Breast epithelium (tissue), 4 donors: ENCODE measurements around the gene HPCA. TPM values are rescaled to one million over a fixed set of nuclear protein-coding genes. Genes with fewer than 3 reads are reported as not detected.
A peak's percentile ranks its signal among the peaks of the same experiment; 100 is the strongest.

ENCODE experiments used
- DNase-seq, 2 donors: peaks; one replicate each; pipeline ENCODE4 v3.0.0-alpha.2; 2019; ENCODE audit warnings: low spot score in 2 of 2
- H3K27ac ChIP-seq, 2 donors: fragments of 200-600 bp; sonication (generic) in 1 of 2; one replicate each; pipeline ENCODE4 v1.5.1; 2016 to 2019; ENCODE audit warnings: mild to moderate bottlenecking in 1 of 2
- H3K27me3 ChIP-seq, 2 donors: fragments of 200-600 bp; sonication (generic) in 1 of 2; one replicate each; pipeline versions ENCODE4 v1.5.1 to v1.6.0; 2017 to 2019; ENCODE audit warnings: control low read depth in 1 of 2, mild to moderate bottlenecking in 1 of 2
- H3K36me3 ChIP-seq: fragments of 200-600 bp; one replicate; pipeline ENCODE4 v1.5.1; 2019
- H3K4me1 ChIP-seq, 2 donors: fragments of 200-600 bp; sonication (generic); one replicate each; pipeline ENCODE4 v1.5.1; 2016 to 2019; ENCODE audit warnings: control low read depth in 1 of 2
- H3K4me3 ChIP-seq, 3 donors: fragments of 200-600 bp; sonication (generic); 1 replicate in 2 of 3; 2 replicates in 1 of 3; pipeline ENCODE4 v1.5.1; 2016 to 2019; ENCODE audit warnings: mild to moderate bottlenecking in 3 of 3, moderate library complexity in 2 of 3
- H3K9me3 ChIP-seq, 2 donors: fragments of 200-600 bp; sonication (generic) in 1 of 2; one replicate each; pipeline ENCODE4 v1.5.1; 2016 to 2019; ENCODE audit warnings: control low read depth in 1 of 2
- POLR2A ChIP-seq: fragments of 450-650 bp; IDR thresholded peaks from one replicate; pipeline ENCODE4 v1.6.1; 2016; ENCODE audit warnings: antibody characterized with exemption, mild to moderate bottlenecking, moderate library complexity
- POLR2AphosphoS5 ChIP-seq, 3 donors: sonication (generic); formaldehyde crosslinking; IDR thresholded peaks; one replicate each; pipeline ENCODE4 v1.6.1; 2017; ENCODE audit warnings: antibody characterized with exemption in 3 of 3
- intact Hi-C: fragments of 100-400 bp; cut with DNase I; formaldehyde crosslinking; loops from one replicate; pipeline ENCODE4 v1.15.1; 2023; ENCODE audit warnings: low total_unique reads
- total RNA-seq, 3 donors: library from RNA; depleted of rRNA; stranded (reverse); fragments of >200 nt; gene quantifications; one replicate each; pipeline ENCODE4 v1.1.0, GENCODE V29; 2016
- TF ChIP-seq, protein P1 (sequence below), 3 donors: fragments of 450-650 bp; IDR thresholded peaks; one replicate each; pipeline ENCODE4 v1.5.1; 2016 to 2017; ENCODE audit warnings: antibody characterized with exemption in 3 of 3, mild to moderate bottlenecking in 3 of 3, moderate library complexity in 3 of 3

HPCA gene
- total RNA-seq, 3 donors from 2014 or later = 2.0 TPM; not detected in 2

- peak overlapping the region in 1 of 2 donors; percentile 80 for H3K27ac ChIP-seq
- H3K36me3 ChIP-seq = no peaks in the 10 kb centered on the region
- H3K27me3 ChIP-seq = peaks cover 0 to 8% of the 10 kb centered on the region in 2 donors
- TF ChIP-seq POLR2A = no peak
- no peak for TF ChIP-seq POLR2AphosphoS5 (IDR thresholded peaks at IDR 0.05)
- TF ChIP-seq, protein P1, sequence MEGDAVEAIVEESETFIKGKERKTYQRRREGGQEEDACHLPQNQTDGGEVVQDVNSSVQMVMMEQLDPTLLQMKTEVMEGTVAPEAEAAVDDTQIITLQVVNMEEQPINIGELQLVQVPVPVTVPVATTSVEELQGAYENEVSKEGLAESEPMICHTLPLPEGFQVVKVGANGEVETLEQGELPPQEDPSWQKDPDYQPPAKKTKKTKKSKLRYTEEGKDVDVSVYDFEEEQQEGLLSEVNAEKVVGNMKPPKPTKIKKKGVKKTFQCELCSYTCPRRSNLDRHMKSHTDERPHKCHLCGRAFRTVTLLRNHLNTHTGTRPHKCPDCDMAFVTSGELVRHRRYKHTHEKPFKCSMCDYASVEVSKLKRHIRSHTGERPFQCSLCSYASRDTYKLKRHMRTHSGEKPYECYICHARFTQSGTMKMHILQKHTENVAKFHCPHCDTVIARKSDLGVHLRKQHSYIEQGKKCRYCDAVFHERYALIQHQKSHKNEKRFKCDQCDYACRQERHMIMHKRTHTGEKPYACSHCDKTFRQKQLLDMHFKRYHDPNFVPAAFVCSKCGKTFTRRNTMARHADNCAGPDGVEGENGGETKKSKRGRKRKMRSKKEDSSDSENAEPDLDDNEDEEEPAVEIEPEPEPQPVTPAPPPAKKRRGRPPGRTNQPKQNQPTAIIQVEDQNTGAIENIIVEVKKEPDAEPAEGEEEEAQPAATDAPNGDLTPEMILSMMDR (IDR thresholded peaks at IDR 0.05) = no peak
- intact Hi-C loops = no loop called here
- peaks cover 0 to 4% of the 10 kb centered on the region in 2 donors for H3K4me1 ChIP-seq
- H3K4me3 ChIP-seq = peak overlapping the region; percentile 40 to 81 (median 60)
- H3K9me3 ChIP-seq = no peaks in the 10 kb centered on the region
- DNase-seq = no peak
Measured at GRCh38 chr1:32893198-32894018, 7.1 kb downstream of the HPCA start.

- intact Hi-C loops = no loop called here
- Histone ChIP-seq H3K4me1 (peaks cover 0 to 4% of the 10 kb centered on the region in 2 donors), H3K4me3 (peak overlapping the region in 2 of 3 donors; percentile 60 to 81), H3K27ac (peak overlapping the region in 1 of 2 donors; percentile 80), H3K9me3 (no peaks in the 10 kb centered on the region), H3K36me3 (no peaks in the 10 kb centered on the region), H3K27me3 (peaks cover 0 to 1% of the 10 kb centered on the region in 2 donors)
- no peak for DNase-seq
- TF ChIP-seq, protein P1 (IDR thresholded peaks at IDR 0.05) = no peak
- TF ChIP-seq POLR2AphosphoS5 (IDR thresholded peaks at IDR 0.05) = no peak
- no peak for TF ChIP-seq POLR2A
Measured at GRCh38 chr1:32894019-32894600, 7.8 kb downstream of the HPCA start.

- intact Hi-C loops = no loop called here
- no peak overlapping the region for H3K4me3 ChIP-seq
- H3K27me3 ChIP-seq = no peaks in the 10 kb centered on the region
Measured at GRCh38 chr1:32894681-32895080, 8.4 kb downstream of the HPCA start.

GRCh38 chr1:32895325-32896215, 9.3 kb downstream of the HPCA start:
- H3K27me3 ChIP-seq = no peaks in the 10 kb centered on the region
- H3K4me1 ChIP-seq = peaks cover 2 to 5% of the 10 kb centered on the region in 2 donors
- H3K27ac ChIP-seq = no peak overlapping the region
- H3K4me3 ChIP-seq = no peak overlapping the region
- no peaks in the 10 kb centered on the region for H3K36me3 ChIP-seq
- no peaks in the 10 kb centered on the region for H3K9me3 ChIP-seq
- intact Hi-C loops = no loop called here
- no peak for TF ChIP-seq POLR2A
- TF ChIP-seq, protein P1 (IDR thresholded peaks at IDR 0.05) = no peak
- no peak for TF ChIP-seq POLR2AphosphoS5 (IDR thresholded peaks at IDR 0.05)
- DNase-seq = no peak

More at GRCh38 chr1:32894681-32895080, 8.4 kb downstream of the HPCA start:
- no peak for TF ChIP-seq POLR2AphosphoS5 (IDR thresholded peaks at IDR 0.05)
- TF ChIP-seq, protein P1 (IDR thresholded peaks at IDR 0.05) = no peak
- TF ChIP-seq POLR2A = no peak
- Histone ChIP-seq H3K27ac (no peak overlapping the region), H3K9me3 (no peaks in the 10 kb centered on the region), H3K4me1 (peaks cover 0 to 4% of the 10 kb centered on the region in 2 donors), H3K36me3 (no peaks in the 10 kb centered on the region)
- DNase-seq = no peak
